ENCODE data around the gene SH2D1A.

DNA sequence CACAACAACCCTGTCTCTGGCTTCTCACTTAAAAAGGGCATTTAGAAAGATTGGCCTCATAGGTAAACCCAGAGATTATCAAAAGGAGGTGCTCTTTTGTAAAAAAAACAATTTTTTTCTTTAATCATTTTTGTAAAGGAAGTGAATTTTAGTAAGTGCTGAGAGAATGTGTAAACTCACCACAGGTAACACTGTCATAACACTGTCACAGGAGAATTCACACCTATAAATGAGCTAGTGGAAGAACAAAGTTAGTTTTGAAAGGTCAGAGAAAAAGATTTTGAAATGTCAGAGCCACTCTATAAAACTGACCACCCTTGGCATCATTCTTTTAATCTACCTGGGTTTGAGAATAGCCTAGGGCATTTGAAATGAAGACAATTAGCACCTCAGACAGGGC, 3.3 kb upstream of the SH2D1A start:
- TF ChIP-seq CTCF (optimal IDR thresholded peaks at IDR 0.05 in 1 of 3, IDR thresholded peaks at IDR 0.05 in 1 of 3, conservative IDR thresholded peaks at IDR 0.05 in 1 of 3; ENCODE audit: extremely low read depth in 1 of 3, insufficient read depth in 2 of 3, low read length in 3 of 3) (no peak), EZH2 (IDR thresholded peaks at IDR 0.05; ENCODE audit: low read length) (no peak)
